GM19023 (cell line): ENCODE results near the gene ELOVL6.
"Not testable (repeated sequence)": the region's sequence is repeated elsewhere in the genome, so short reads cannot be mapped to it uniquely, and the experiment has no call there.

ENCODE experiments used
- ATAC-seq: cut with Tn5 transposase; IDR thresholded peaks from one replicate; pipeline ENCODE4 v1.9.1; 2021; ENCODE audit warnings: mild to moderate bottlenecking, moderate library complexity; ENCODE audit not compliant: unreplicated experiment

The ELOVL6 gene

GRCh38 chr4:110163327-110164069 is 34.9 kb downstream of the ELOVL6 start:
- no peak for ATAC-seq

- ATAC-seq, result no peak
Observed at GRCh38 chr4:110160618-110161017, 37.8 kb downstream of the ELOVL6 start.

- ATAC-seq, result no peak
Observed at GRCh38 chr4:110159541-110159940, 38.9 kb downstream of the ELOVL6 start.

- no peak for ATAC-seq
Observed at GRCh38 chr4:110157580-110157979, 40.8 kb downstream of the ELOVL6 start.

- ATAC-seq, result not testable (repeated sequence)
Observed at GRCh38 chr4:110157166-110157565, 41.2 kb downstream of the ELOVL6 start.

GRCh38 chr4:110156442-110156841 is 42.0 kb downstream of the ELOVL6 start:
- no peak for ATAC-seq

GRCh38 chr4:110155654-110156053 is 42.8 kb downstream of the ELOVL6 start:
- no peak for ATAC-seq

- ATAC-seq, result no peak
Observed at GRCh38 chr4:110154582-110154981, 43.8 kb downstream of the ELOVL6 start.

GRCh38 chr4:110152386-110152785 is 46.0 kb downstream of the ELOVL6 start:
- no peak for ATAC-seq

- ATAC-seq, result no peak
Observed at GRCh38 chr4:110149089-110149488, 49.3 kb downstream of the ELOVL6 start.

- ATAC-seq, result no peak
Observed at GRCh38 chr4:110142461-110142860, 56.0 kb downstream of the ELOVL6 start.

- ATAC-seq, result no peak
Observed at GRCh38 chr4:110139815-110140214, 58.6 kb downstream of the ELOVL6 start.

GRCh38 chr4:110139111-110139510 is 59.3 kb downstream of the ELOVL6 start:
- ATAC-seq, result no peak

- no peak for ATAC-seq
Observed at GRCh38 chr4:110138551-110138950, 59.9 kb downstream of the ELOVL6 start.

GRCh38 chr4:110137829-110138228 is 60.6 kb downstream of the ELOVL6 start:
- ATAC-seq, result no peak

GRCh38 chr4:110135523-110135922 is 62.9 kb downstream of the ELOVL6 start:
- no peak for ATAC-seq

GRCh38 chr4:110135076-110135475 is 63.3 kb downstream of the ELOVL6 start:
- no peak for ATAC-seq

GRCh38 chr4:110134269-110134869 is 64.0 kb downstream of the ELOVL6 start:
- ATAC-seq, result no peak

- no peak for ATAC-seq
Observed at GRCh38 chr4:110132816-110133719, 65.3 kb downstream of the ELOVL6 start.

GRCh38 chr4:110131916-110132315 is 66.5 kb downstream of the ELOVL6 start:
- ATAC-seq, result no peak

GRCh38 chr4:110130576-110131358 is 67.6 kb downstream of the ELOVL6 start:
- ATAC-seq, result no peak
